Measurements from ENCODE around the gene IRF7.

GRCh38 chr11:617912-618682 is 2.3 kb upstream of the IRF7 start:
- TF ChIP-seq POLR2A (IDR thresholded peaks at IDR 0.05) (no peak), CTCF (IDR thresholded peaks at IDR 0.05) (no peak)

Data from heart left ventricle (tissue), 13 donors.